ENCODE data around the gene PYCARD.

- TF ChIP-seq CTCF (conservative IDR thresholded peaks at IDR 0.05) (no peak), EZH2 (IDR thresholded peaks at IDR 0.05; ENCODE audit: low read depth) (no peak)
Measured at GRCh38 chr16:31250782-31251384, 48.3 kb upstream of the PYCARD start.
